HG03039 (cell line): ENCODE results near the gene CDC42EP2.

Experiments
- ATAC-seq: cut with Tn5 transposase; IDR thresholded peaks from one replicate; pipeline ENCODE4 v1.9.1; 2021; ENCODE audit warnings: mild to moderate bottlenecking, moderate library complexity; ENCODE audit not compliant: unreplicated experiment

The CDC42EP2 gene

GRCh38 chr11:65314501-65315203 is at the start of gene CDC42EP2:
CDC42EP2 (plus strand) TSS chr11:65314866; CDS start chr11:65320899, 6,033 bp downstream.
- peak; percentile 64 for ATAC-seq

- ATAC-seq = no peak
These were observed 48.5 kb upstream of the CDC42EP2 start for GRCh38 chr11:65266210-65266609.

GRCh38 chr11:65274735-65275682 is 39.7 kb upstream of the CDC42EP2 start:
- ATAC-seq = no peak

GRCh38 chr11:65275906-65276305 is 38.8 kb upstream of the CDC42EP2 start:
- ATAC-seq = no peak

GRCh38 chr11:65277631-65278277 is 36.9 kb upstream of the CDC42EP2 start:
- no peak for ATAC-seq

- ATAC-seq = no peak
These were observed 36.3 kb upstream of the CDC42EP2 start for GRCh38 chr11:65278356-65278755.

- ATAC-seq = no peak
These were observed 35.4 kb upstream of the CDC42EP2 start for GRCh38 chr11:65279279-65279678.

GRCh38 chr11:65279741-65280440 is 34.8 kb upstream of the CDC42EP2 start:
- no peak for ATAC-seq

GRCh38 chr11:65280646-65281045 is 34.0 kb upstream of the CDC42EP2 start:
- no peak for ATAC-seq

GRCh38 chr11:65286686-65287085 is 28.0 kb upstream of the CDC42EP2 start:
- ATAC-seq = no peak

- no peak for ATAC-seq
These were observed 27.1 kb upstream of the CDC42EP2 start for GRCh38 chr11:65287601-65288000.

GRCh38 chr11:65288706-65289536 is 25.7 kb upstream of the CDC42EP2 start:
- no peak for ATAC-seq

GRCh38 chr11:65290448-65291165 is 24.1 kb upstream of the CDC42EP2 start:
- no peak for ATAC-seq

- no peak for ATAC-seq
These were observed 23.1 kb upstream of the CDC42EP2 start for GRCh38 chr11:65291613-65292012.

GRCh38 chr11:65292890-65293289 is 21.8 kb upstream of the CDC42EP2 start:
- no peak for ATAC-seq

- ATAC-seq = no peak
These were observed 20.7 kb upstream of the CDC42EP2 start for GRCh38 chr11:65293909-65294381.

- no peak for ATAC-seq
These were observed 19.7 kb upstream of the CDC42EP2 start for GRCh38 chr11:65295001-65295400.

GRCh38 chr11:65295571-65296341 is 18.9 kb upstream of the CDC42EP2 start:
- no peak for ATAC-seq
